IPS DF 4.7 (cell line): Measurements from ENCODE around the gene MAP3K5.
"Not testable (repeated sequence)": the region's sequence is repeated elsewhere in the genome, so short reads cannot be mapped to it uniquely, and the experiment has no call there.

Experiments used
- DNase-seq: peaks from one replicate; pipeline ENCODE4 v3.0.0-alpha.2; 2013; ENCODE audit warnings: low spot score; ENCODE audit errors: extremely low read depth

The MAP3K5 gene, protein sequence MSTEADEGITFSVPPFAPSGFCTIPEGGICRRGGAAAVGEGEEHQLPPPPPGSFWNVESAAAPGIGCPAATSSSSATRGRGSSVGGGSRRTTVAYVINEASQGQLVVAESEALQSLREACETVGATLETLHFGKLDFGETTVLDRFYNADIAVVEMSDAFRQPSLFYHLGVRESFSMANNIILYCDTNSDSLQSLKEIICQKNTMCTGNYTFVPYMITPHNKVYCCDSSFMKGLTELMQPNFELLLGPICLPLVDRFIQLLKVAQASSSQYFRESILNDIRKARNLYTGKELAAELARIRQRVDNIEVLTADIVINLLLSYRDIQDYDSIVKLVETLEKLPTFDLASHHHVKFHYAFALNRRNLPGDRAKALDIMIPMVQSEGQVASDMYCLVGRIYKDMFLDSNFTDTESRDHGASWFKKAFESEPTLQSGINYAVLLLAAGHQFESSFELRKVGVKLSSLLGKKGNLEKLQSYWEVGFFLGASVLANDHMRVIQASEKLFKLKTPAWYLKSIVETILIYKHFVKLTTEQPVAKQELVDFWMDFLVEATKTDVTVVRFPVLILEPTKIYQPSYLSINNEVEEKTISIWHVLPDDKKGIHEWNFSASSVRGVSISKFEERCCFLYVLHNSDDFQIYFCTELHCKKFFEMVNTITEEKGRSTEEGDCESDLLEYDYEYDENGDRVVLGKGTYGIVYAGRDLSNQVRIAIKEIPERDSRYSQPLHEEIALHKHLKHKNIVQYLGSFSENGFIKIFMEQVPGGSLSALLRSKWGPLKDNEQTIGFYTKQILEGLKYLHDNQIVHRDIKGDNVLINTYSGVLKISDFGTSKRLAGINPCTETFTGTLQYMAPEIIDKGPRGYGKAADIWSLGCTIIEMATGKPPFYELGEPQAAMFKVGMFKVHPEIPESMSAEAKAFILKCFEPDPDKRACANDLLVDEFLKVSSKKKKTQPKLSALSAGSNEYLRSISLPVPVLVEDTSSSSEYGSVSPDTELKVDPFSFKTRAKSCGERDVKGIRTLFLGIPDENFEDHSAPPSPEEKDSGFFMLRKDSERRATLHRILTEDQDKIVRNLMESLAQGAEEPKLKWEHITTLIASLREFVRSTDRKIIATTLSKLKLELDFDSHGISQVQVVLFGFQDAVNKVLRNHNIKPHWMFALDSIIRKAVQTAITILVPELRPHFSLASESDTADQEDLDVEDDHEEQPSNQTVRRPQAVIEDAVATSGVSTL (N-terminal part only)

DNA sequence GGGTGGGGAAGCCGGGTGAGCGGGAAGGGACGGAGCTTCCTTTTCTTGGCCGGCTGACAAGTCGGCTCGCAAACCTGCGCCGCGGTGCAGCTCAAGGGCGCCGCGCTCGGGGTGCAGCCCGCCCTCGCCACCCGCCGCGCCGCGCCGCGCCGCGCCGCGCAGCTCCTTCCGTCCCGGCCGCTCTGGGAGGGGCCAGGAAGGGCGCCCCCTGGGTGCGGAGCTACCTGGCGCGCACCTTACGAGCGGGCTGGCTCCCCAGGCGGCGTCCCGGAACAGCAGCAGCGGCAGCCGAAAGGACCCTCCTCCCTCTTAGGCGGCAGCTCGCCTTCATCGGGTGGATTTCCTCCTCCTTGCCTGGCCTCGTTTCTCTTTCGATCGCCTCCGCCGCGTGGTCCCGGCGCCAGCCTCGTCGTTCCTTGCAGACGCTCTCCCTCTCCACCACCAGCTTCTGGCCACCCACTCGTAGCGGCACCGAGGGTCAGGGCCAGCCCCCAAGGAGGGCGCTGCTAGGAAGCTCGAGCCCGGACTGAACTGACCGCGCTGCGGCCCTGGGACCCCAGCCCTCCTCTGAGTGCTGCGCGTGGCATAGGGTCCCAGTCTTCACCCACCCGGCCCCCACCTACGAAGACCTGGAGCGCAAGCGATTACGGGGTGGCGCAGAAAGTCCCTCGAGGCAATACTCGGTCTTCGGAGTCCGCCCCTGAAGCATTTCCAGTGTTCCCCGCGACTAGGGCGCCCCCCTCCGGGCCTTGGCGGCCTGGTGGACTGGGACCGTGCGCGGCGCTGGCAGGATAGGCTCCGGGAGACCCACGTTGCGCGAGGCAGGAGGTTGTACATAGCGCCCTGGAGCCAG, at the start of gene MAP3K5:
Gene MAP3K5, minus strand, starts transcription at position 68 of the 853 bp plus-strand sequence. CDS start 320 bp downstream, outside the sequence.
- no peak for DNase-seq

DNA sequence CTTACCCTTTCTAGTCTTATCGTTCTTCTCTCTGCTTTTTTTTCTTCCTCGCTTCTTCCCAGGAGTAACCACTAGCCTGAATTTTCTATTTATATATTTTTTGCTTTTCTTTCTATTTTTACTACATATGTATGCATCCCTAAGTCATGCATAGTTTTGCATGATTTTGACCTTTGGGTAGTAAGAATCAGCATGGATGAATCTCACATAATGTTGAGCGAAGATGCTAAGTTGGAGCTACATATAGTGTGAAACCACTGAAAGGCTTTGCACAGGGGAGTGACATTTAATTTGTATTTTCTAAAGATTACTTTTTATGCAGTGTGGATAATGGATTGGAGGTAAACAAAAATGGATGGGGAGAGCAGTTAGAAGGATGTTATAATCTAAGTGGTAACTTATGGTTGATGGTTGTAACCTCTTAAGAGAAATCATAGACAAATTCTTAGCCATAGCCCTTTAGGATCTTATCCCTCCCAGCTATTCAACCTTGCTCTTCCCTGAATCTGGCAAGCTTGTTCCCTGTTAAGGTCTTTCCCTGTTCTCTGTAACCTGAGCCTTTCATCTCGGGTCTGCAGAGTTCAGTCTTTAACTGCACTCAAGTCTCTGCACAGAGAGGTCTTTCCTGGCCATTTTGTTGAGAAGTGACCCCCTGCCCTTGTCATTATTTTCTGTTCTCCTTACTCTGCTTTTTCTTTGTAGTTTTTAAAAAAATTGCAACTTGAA, 48.2 kb upstream of the MAP3K5 start:
- DNase-seq: no peak

DNA sequence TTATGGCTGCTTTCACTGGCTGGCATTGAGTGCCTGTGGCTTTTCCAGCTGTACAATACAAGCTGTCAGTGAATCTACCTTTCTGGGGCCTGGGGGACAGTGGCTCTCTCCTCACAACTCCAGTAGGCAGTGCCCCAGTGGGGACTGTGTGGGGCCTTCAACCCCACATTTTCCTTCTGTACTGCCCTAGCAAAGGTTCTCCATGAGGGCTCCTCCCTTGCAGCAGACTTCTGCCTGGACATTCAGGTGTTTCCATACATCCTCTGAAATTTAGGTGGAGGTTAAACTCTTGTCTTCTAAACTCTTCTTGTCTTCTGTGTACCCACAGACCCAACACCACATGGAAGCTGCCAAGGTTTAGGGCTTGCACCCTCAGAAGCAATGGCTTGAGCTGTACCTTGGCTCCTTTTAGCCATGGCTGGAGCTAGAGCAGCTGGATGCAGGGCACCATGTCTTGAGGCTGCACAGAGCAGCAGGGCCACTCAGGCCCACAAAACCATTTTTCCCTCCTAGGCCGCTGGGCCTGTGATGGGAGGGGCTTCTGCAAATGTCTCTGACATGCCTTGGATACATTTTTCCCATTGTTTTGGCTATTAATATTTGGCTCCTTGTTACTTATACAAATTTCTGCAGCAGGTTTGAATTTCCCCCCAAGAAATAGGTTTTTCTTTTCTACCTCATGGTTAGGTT, 39.7 kb upstream of the MAP3K5 start:
- DNase-seq: no peak

DNA sequence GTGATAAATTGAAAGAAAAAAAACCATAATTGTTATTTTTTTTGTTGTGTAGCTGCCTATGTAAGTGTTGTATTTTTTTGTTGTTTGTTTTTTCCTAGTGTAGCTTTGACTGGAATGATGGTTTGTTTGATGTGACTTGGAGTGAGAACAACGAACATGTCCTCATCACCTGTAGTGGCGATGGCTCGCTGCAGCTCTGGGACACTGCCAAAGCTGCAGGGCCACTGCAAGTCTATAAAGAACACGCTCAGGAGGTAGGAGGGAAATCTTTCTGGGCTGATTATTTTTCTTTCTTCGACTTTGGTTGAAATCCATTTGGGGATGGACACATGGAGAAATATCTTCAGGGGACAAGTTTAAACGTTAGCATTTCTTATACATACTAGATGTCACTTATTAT, 33.9 kb upstream of the MAP3K5 start:
- no peak for DNase-seq

DNA sequence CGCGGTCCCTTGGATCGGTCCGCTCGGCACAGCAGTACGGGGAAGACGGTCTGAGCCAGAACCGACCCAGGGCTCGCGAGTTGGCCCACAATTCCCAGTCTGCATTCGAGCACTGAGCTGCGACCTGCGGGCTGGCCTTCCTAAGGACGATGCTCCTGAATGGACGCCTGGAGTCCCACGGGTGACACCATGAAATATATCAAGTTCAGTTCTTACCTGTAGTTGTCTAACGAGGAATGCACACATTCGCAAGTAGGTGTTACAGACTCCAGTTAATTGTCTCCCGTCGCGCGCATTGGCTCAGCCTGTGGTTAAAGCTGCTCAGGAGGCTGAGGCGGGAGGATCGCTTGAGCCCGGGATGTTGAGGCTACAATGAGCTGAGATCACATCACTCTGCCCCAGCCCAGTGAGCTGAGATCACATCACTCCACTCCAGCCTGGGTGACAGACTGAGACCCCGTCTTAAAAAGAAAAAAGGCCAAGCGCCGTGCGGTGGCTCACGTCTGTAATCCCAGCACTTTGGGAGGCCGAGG, 30.9 kb upstream of the MAP3K5 start:
- no peak for DNase-seq

DNA sequence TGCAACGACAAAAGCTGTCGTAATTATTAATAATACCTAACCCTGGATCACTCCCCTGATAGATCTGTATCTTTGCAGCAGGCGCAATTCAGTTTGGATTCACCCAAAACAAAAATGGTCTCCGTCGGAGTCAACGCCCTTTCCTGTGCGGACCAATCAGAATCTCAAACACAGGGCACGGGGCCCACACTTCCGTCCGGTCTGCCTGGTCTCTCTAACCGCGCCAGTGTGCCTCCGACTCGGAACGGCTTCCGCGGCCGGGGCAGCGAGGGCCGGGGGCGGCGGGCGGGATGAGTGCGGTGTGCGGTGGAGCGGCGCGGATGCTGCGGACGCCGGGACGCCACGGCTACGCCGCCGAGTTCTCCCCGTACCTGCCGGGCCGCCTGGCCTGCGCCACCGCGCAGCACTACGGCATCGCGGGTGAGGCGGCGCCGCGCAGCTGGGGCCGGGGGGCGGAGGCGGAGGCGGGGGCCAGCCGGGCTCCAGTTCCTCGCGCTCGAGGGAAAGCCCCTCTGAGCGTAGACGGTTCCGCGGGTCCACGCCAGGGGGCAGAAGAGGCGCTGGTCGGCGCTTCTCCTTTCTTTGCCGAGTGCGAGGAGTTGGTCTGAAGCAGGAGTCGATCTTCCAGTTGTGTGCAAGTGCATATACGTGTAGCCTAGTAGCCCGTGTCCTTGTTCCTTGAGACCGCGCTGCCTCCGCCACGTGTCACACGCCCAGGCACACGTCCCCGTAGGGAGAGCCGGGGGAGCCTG, 30.3 kb upstream of the MAP3K5 start, which contains the start of gene PEX7:
Gene PEX7, plus strand, starts transcription at position 217 of the 752 bp plus-strand sequence. Its CDS starts 74 bp downstream, at position 291.
- peak; percentile 72 for DNase-seq

DNA sequence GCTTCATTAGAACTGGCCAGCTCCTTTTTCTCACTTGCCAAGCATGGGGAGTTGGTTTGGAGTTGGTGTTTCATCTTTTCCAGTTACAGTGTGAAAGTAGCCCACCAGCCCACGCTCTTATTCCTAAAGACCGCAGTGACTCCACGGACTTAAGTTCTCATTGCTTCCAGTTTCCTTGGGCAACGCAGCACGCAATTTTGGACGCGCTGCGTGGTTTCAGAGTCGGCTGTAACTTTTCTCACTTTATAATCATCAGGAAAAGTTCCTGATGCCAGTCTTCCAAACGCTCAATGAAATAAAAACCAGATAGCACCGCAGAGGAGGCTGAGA, 29.7 kb upstream of the MAP3K5 start:
- no peak for DNase-seq

DNA sequence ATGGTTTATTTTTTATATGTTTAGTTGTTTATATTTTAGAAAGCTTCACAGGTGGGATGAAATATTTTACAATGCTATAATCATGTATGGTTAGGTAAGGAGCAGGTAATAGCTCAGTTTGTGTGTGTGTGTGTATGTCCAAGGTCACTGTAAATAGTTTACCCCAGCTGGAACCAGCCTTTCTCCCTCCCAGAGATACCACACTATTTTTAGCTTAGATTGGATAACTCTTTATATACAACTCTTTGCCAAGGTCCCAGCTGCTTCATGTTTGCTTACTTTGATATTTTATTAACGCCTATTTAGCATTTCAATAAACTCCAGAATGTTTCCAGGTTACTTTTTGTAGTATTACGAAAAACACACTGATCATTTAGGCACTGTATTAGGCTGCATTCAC, 28.3 kb upstream of the MAP3K5 start:
- no peak for DNase-seq

DNA sequence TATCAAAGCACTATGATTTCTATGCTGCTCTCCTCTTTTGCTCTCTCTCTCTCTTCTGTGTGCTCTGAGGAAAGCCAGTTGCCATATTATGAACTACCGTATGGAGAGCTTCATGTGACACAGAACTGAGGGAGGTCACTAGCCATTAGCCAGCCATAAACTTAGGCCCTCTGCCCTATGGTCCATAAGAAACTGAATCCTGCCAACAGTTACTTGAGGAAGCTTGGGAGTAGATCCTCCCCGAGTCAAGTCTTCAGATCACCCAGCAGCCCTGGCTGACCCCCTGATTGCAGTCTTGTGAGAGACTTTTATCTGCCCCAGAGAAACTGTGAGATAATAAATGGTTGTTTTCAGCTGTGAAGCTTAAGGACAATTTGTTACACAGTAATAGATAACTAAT, 24.4 kb upstream of the MAP3K5 start:
- DNase-seq: no peak

DNA sequence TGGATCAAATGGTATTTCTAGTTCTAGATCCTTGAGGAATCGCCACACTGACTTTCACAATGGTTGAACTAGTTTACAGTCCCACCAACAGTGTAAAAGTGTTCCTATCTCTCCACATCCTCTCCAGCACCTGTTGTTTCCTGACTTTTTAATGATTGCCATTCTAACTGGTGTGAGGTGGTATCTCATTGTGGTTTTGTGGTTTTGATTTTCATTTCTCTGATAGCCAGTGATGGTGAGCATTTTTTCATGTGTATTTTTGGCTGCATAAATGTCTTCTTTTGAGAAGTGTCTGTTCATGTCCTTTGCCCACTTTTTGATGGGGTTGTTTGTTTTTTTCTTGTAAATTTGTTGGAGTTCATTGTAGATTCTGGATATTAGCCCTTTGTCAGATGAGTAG, 23.3 kb upstream of the MAP3K5 start:
- not testable (repeated sequence) for DNase-seq

DNA sequence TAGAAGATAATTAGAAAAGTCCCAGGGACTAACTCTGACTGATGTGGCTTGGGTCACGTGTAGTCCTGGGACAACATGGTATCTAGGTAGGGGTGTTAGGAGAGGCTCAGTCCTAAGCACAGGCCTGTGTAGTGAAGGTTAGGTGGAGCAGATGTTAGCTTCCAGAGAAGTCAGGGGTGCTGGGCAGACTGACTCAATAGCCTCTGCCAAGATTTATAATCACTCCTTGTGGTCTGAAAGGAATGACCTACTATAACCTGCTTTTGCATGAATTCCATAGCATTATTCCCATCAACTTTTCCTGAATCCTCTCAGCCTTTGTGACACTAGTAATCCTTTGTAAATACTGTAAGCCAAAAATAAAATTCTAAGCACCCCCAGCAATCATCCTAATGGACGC, 19.9 kb upstream of the MAP3K5 start:
- no peak for DNase-seq

DNA sequence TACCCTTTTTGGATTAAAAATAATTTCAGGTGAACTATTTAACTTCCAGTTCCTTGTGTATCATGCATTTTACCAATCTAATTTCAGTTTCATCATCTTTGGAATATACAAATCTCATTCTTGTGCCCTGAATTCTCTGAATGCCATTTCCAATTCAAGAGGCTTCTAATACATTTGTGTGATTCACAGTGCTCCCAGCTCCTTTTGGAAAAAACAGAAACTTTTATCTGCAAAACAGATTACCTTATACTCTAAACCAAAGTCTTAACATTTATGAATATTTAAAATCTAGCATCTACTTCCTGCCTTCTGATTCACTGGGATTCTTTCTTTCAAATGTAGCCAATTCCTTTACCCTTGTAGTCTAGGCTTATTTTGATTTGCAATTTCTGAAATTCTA, 19.0 kb upstream of the MAP3K5 start:
- no peak for DNase-seq

DNA sequence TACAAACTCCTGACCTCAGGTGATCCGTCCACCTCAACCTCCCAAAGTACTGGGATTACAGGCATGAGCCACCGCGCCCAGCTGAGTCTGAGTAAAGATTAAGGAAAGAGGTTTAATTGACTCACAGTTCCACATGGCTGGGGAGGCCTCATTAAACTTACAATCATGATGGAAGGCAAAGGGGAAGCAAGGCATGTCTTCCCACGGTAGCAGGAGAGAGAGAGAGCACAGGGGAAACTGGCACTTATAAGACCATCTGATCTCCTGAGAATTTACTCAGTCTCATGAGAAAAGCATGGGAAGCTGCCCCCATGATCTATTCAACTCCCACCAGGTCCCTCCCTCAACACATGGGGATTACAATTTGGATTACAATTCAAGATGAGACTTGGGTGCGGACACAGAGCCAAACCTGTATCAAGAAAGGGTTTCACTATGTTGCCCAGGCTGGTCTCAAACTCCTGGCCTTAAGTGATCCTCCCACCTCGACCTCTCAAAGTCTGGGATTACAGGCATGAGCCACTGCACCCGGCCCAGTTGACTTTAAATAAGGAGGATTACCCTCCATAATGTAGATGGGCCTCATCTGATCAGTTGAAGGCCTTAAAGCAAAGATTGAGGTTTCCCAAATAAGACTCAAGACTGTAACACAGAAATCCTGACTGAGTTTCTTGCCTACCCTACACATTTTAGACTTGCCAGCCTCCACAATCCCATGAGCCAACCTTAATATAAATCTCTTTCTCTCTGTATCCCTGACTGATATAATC, 17.0 kb upstream of the MAP3K5 start:
- no peak for DNase-seq

DNA sequence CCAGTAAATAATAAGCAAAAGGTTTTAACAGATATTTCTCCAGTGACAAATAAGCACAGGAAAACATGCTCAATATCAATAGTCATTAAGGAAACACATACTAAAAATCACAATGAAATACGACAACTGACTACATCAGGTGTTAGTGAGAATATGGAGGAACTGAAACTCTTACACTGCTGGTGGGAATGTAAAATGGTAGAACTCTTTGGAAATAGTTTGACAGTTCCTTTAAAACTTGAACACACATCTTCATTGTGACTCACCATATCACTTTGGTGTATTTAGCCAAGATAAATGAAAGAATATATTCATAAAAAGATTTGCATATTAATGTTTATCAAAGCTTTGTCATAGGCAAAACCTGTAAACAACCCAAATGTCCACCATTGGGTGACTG, 11.3 kb upstream of the MAP3K5 start:
- DNase-seq: no peak

DNA sequence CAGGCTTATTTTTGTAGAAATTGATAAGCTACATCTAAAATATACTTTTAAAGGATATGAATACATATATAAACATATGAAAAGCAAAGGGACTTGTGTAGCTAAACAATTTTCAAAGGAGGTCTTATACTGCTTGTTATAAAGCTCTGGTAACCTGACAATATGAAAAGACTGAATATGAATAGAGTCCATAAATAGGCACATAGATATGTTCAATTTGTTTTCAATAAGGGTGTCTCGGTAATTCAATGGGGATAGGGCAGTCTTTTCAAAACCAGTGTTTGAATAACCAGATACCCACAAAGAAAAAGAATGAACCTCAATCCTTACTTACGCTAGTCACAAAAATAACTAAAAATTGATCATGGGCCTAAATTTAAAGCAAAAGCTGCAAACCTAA, 9.3 kb upstream of the MAP3K5 start:
- no peak for DNase-seq

DNA sequence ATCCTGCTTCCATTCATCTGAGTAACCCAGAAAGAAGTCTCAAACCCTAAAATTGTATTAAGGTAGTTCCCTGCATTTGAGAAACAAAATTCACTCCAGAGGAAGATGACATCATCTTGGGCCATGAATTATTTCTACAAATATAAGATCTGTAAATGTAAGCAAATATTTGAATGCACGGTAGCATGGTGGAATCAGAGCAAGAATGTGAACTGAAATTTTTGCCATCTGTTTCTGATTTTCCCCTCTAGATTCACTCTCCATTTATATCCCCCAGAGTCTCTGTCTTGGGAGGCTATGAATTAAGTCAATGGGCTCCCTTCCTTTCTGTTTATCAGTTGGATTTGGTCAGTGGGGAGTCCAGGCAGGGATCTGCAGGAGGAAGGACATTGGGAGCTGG, 5.8 kb upstream of the MAP3K5 start:
- no peak for DNase-seq

DNA sequence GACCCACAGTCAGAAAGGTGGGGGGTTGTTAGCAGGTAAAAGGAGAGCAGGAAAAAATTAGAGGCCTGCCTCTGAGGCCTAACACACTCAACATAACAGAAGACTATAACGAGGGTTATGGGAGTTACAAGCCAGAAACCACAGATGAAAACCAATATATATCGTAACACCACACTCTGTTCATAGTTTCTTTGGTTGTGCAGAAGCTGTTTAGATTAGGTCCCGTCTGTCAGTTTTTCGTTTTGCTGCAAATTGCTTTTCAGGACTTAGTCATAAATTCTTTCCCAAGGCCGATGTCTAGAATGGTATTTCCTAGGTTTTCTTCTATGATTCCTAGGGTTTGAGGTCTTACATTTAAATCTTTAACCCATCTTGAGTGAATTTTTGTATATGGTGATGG, 3.7 kb upstream of the MAP3K5 start:
- no peak for DNase-seq

DNA sequence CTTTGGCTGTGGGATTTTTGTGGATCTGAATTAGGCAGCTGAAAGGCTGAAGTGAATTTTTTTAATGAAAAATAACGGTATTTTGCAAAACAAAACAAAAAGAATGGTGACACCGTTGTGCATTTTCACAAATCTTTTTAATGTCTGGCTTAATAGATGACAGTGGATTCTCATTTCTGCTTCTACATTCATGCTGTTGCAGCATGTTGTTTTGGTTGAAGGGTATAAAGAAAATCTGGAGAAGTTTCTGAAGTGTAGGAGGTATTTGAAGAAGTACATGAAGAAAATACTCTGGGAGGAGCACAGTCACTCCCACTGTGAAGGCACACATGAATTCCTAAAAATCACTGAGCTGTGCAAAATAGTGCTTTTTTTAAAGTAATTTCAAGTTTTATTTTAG, 3.1 kb upstream of the MAP3K5 start:
- DNase-seq: no peak
